RKO (cell line): Measurements from ENCODE around the gene NCKAP5.
"Not testable (repeated sequence)": the region's sequence is repeated elsewhere in the genome, so short reads cannot be mapped to it uniquely, and the experiment has no call there.

ENCODE experiments used
- DNase-seq: peaks from one replicate; pipeline ENCODE4 v3.0.0-alpha.2; 2016; ENCODE audit warnings: low spot score

The NCKAP5 gene

DNA sequence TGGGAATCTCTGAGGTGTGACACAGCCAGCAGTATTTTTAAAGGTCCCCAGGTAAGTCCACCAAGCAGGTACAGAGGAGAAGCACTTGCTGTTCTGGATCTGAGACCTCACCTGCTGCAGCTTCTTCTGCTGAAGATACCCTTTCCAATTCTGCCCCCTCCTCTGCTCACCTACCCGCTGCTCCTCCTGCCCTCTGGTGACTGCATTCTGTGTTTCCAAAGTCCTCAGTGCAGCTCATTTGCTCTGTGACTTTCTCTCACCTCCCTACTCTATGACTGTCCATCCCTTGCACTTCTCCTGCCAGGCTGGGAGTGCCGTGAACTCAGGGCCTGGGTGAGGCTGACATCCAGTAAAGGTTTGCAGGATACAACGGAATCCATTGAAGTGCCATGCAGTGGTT, 693.1 kb downstream of the NCKAP5 start:
- DNase-seq: no peak

DNA sequence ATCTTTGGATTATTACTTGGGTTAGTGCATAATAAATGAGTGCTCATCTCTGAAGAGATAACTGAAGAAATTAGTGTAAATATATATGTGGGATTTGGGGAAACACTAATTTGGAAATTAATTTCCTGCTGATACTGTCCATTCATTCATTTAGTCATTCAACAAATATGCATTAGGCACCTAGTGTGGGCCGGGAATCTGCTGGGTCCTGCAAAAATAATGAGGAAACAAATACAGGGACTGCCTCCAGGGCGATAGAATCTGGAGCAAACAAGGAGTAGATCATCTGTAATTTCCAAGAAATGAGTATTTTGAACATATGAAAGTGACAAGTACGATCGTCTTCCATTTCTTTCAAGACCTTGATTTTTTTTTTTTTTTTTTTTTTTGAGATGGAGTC, 694.5 kb downstream of the NCKAP5 start:
- no peak for DNase-seq

DNA sequence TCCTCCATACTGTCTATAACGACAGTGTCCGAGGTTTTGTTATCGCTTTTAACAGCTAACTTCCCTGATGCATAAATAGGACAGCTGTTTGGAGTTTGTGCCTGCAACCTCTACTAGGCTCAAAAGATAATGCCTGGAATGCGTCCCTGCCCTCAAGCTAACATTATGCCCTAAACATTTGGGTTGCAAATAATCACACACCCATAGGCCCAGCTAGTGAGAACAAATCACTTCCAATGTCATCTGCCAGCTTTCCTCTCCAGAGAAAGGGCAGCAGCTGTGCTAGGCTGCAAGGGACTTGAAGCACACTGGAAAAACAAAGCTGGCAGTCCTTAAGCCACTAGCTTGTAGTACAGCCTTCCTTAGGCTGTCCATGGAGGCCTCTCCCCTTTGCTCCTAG, 696.4 kb downstream of the NCKAP5 start:
- no peak for DNase-seq

DNA sequence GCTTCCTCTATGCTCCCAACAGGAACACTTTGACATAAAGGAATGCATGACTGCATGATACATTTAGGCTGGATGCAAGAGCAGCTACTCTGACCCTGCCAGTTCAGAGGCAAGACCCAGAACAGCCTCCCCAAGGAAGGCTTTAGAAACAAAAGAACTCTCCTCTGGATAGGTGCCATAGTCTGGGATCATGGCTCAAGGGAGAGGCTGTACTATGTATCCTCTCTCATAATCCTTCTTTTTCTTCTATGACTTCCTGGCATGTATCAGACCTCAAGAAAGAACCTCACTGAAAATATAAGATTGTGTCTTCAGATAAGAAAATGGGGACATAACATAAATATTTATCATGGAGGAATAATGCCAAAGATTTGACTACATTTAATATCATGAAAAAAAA, 704.3 kb downstream of the NCKAP5 start:
- DNase-seq: no peak

DNA sequence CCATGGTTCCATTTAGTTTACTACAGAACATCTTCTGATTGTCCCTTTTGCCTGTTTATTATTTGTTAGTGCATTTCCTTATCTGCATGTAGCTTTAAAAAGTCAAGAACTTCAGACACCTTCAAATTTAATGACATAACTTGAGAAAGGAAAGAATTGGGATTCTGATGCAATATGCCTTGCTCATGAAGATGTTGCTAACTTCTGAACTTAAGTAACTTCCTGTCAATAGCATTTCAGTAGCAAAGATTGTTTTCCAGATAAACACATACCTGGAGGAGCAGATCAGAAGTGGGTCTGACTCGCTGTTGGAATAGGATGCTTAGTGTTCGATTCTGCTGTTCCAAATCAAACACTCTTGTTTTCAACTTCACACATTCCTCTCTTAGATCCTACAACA, 708.0 kb downstream of the NCKAP5 start:
- DNase-seq: no peak

DNA sequence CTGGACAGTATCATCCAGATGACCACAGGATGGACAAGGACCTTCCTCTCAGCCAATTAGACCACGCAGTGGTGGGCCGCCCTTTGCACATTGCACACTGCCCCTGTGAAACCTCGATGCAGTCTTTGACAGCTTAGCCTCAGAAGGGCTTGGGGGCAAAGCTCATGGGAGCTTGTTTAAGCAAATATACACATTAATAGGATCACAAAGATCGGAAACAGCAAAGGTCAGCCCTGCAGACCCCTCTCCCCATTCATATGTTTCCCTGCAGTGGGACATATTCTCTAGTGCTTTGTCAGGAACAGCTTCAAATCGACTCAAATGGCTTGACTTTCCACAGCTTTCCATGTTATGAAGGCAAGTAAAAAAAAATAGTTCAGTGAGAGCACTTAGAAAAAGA, 708.7 kb downstream of the NCKAP5 start:
- DNase-seq: no peak

DNA sequence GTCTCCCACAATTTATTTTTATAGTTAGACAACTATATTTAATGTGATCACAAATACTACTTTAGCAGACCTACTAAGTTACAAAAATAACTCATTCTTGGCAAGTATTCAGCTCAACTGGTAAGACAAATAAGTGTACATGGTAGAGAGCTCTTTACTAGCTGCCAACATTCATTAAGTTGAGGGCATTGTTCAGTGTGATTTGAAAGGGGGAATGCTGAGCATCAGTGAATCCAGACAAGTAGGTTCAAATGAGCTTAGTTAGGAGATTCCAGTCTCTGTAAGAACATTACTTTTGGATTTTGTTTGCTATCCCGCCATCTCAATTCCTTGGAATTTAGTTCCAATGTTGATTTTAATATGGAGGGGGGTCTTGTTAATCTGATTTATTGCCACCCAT, 710.9 kb downstream of the NCKAP5 start:
- DNase-seq: no peak

DNA sequence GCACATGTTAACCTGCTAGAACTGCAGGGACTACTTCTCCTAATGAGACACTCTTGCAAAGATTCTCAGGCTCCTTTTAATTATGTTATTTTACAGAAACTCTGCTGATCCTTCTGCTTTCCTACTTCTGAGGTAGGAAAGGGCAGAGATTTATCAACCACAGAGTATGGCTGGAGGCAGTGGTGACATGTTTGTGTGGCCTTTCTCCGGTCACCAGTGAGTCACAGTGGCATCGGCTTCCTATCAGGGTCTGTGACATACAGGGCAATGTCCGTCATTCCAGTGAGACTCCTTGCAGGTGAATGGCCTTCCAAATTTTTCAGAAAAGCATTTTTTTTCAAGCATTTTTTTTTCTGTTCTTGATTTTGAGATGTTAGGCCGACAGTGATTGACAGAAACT, 717.6 kb downstream of the NCKAP5 start:
- no peak for DNase-seq

DNA sequence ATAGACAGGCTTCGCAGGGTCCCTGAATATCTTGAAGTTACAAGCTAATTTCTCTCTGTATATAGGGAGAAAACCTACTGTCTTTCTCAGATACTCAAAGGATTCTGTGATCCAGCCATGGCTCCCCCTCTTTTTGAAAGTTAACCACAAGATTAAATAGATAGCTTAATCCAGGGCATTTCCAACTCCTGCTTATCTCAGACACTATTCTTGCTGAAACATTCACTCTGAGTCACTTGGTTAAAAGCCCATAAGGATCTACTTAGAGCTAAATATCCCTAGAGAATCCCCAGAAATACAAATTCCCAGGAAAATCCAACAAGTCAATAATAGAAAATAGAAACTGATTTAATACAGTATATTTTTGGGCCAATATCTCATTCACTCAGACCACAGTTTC, 719.1 kb downstream of the NCKAP5 start:
- DNase-seq: no peak

DNA sequence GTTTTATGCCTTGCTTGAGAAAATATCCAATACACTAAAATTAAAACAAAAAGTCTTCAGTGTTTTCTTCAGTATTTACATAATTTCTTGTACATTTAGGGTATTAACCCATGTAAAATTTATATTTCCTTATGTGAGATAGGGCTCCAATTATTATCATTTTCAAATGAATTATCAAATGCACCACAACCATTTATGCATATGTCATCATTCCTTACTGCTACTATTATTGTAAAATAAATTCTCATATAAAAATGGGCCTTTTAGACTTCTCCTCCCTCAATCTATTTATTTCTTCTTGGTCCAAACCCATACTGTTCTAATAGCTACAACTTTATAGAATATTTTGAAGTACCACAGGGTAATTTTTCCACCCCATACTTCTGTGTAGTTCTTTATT, 722.9 kb downstream of the NCKAP5 start:
- no peak for DNase-seq

DNA sequence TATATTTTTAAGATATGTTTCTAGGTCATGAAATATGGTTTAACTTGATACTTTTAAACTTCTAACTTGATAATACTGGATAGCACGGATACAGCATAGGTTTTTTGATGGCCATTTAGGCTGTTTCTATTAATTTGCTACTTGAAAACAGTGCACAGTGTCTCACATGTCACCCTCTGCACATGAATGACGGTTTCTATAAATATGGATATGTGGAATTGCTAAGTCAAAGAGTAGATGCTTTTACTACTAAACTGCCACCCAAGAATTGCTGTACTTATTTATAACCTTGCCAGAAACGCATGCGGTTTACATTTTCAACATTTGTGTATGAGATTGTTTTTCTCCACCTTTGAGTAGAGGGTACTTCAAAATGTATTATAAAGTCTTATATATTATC, 723.7 kb downstream of the NCKAP5 start:
- DNase-seq: no peak

DNA sequence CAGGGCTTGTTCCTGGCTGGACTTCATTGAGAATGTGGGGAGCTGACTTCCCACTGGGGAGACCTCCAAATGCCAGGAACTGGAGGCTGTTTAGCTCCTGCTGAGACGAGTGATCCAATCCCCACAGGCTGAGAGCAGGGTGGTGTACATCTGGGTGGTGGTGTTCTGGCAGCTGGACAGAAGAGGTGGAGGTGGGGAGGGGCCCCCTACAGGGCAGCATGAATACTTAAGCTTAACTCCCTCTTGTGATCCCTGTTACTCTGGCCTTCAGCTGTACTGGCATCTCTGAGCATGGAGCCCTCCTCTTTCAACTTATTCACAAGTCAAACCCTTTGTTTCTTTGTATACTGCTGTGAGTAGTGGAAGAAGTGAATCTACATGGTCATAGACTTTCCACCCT, 730.5 kb downstream of the NCKAP5 start:
- no peak for DNase-seq

DNA sequence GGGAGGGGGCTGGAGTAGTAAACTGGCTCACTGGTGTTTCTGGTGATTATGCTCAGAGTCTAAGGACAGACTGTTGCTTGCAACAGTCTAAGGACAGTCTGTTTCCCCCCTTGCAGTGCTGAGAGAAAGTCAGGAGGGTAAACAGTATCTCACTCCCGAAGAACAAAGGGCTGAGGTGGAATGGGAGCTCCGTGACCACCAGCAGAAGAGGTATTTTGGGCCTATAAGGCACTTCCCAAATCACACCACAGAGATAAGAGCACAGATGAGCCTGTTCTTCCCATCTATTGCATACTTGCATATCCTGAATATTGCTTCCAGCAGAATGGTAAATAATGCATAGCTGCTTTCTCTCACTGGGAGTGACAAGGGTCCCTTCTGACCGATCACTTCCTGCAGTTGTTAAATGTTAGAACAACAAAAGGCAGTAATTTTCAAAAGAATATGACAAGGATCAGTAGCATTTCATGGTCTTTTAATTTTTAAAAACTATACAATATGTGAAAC, 737.9 kb downstream of the NCKAP5 start:
- no peak for DNase-seq

DNA sequence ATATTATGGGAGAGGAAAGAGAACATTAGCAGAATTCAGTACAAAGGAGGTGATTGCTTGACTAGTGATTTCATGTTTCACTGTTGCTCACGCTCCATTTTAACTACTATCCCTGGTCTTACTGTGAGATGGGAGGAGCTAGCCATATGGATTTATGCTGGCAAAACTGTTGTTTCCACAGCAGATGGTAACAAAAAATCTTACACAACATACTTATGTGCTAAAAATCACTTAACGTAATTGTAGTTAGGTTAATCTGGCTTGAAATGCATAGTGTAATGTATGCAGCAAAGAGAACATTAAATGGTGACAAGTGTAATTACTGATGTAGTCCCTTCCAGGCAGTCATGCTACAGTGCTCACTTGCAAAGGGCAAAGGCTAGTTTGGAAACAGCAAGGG, 742.7 kb downstream of the NCKAP5 start:
- no peak for DNase-seq

DNA sequence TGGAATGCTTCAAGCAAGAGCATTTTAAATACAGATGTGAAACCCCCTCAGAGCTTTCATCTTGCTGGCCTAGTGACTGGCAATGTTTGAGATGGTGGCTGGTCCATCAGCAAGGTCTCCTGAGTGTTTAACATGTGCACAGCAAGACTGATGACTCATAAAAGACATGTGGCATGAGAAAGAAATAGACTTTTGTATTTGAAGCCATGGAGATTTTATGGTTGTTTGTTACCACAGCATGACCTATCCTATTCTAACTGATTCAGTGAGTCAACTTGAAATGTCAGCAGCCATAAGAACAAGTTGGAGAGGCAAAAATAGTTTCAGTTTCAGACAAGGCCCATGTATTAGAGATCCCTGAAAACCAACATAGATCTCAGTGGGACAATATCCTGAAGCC, 743.5 kb downstream of the NCKAP5 start:
- peak; percentile 3 for DNase-seq

DNA sequence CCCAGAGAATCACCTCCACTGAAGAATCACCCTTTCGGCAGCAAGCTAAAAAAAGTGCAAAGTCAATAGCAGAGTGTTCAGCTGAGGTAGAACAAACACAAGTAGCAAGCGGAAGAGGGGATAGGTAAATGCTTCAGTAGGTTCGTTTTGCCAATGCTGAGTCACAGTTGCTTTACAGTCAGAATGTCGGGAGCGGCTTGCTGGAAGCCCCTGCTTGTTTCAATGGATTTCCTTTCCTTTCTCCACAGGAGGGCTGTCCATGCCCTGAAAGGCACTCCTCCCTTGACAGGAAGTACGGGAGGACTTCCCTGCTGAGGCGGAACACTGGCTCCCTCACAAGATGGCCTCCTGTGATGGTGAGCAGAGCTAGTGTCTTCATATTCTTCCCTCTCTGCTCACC, 752.0 kb downstream of the NCKAP5 start:
- no peak for DNase-seq

DNA sequence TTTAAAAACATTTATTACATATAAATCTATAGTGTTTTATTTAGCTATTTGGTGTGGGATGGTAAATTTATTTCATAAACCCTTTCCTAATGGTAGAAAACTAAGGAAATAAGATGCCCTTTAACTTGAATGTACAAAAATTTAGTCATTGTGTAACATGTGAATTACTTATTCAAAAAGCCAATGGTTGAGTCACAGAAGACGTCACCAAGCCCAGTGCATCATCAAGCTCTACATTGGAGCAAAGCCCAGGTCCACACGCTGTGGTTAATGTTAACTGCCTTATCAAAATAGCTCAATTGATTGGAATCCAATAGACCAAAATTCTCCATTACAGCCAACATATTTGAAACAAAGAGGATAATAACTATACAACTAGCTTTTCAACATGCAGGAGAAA, 752.7 kb downstream of the NCKAP5 start:
- DNase-seq: peak; percentile 5

DNA sequence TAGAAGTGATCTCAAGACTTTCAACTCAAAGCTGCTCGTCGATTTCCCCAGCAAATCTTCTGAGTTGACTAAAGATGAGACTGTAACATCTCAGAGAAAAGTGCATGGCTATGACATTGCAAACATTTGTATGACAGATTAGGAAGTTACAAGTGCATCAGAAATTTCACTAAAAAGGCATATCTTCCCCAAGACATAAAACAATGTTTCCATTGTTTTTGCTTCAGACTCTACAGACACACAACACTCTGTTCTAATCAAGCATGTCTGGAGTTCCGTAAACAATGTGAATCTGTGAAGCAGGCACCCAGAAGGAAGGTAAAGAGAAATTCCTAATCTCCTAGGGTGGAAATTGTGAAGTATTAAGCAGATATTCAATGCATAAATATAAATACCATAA, 753.6 kb downstream of the NCKAP5 start:
- no peak for DNase-seq

DNA sequence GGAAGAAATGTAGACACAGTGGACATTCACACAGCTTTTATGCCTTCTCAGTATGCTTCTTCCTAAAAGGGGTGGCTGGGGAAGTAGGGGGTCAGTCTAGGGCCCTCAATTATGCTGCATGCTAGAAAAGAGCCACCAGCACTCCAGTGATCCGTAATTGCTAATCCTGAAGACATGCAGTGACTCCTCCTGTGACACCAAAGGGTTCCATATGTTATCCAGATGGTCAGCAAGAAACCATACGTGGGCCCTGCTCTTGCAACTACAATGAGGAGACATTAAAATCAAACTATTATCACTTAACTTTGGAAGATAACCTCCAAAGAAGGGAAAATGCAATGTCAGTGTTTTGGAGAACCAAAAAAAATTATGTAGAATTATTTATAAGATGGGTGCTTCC, 754.8 kb downstream of the NCKAP5 start:
- no peak for DNase-seq

DNA sequence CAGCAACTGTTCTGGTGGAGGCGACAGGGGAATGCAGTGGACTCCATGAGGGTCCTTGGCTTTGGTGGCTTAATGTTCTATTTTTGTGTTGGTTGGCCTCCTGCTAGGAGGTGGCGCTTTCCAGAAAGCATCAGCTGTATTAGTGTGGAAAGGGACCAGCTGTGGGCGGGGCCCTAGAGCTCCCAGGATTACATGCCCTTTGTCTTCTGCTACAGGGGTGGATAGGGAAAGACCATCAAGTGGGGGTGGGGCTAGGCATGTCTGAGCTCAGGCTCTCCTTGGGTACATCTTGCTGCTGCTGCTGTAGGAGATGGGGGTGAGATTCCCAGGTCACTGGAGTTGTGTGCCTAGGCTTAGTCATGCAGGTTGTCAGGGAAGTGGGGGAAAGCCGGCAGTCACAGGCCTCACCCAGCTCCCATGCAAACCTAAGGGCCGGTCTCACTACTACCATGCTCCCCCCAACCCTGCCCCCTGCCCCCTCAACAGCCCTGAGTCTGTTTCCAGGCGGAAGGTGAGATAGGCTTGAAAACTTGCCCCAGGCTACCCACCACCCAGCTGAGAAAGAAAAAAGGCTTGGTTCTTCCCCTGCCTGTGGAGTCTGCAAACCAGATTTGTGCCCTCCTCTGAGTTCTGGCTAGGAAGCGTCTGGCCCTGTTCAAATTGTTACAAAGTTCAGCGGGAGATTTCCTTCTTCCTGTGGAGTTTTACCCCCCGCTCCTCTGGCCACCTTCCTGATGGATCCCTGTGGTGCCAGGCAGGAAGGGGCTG, 756.9 kb downstream of the NCKAP5 start:
- no peak for DNase-seq

DNA sequence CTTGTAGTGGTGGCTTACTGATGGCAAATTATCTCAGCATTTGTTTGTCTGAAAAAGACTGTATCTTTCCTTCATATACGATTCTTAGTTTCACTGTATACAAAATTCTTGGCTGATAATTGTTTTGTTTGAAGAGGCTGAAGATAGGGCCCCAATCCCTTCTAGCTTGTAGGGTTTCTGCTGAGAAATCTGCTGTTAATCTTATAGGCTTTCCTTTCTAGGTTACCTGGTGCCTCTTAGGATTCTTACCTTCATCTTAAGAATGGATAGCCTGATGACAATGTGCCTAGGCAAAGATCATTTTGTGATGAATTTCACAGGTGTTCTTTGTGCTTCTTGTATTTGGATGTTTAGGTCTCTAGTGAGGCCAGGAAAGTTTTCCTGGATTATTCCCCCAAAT, 758.3 kb downstream of the NCKAP5 start:
- DNase-seq: not testable (repeated sequence)

DNA sequence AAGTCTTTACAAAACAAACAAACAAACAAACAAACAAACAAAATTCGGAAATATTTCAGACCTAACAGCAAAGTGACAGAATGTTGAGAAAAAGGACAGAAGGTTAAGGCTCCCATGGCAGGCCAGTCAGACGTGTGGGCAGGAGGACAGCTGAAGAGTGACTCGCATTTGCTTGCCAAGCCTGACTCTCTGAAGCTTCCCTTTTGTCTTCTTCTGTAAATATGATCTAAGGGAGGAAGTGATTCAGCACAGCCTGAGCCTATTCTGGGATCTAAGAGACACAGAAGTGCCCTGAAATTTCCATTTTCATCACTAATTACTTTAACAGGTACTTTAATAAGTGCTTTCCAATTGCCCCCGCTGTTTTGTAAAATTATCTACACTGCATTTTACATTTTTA, 764.2 kb downstream of the NCKAP5 start:
- peak; percentile 28 for DNase-seq

DNA sequence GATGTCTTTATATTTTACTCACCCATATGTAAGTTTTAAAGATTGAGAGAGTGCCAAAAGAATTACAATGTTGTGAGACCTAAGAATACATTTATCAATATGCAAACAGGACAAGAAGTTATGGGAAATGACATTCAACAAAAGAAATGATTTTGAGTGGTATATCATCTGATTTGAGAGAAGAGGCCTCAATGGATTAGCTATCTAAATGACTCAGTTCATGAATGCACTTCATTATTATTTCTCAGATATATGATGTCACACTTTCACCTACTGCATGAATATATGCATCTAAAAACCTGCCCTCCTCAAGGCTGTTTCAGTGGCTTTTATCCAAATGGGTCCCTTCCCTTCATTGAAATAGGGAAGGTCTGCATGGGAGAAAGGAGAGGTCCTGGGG, 769.9 kb downstream of the NCKAP5 start:
- DNase-seq: no peak

DNA sequence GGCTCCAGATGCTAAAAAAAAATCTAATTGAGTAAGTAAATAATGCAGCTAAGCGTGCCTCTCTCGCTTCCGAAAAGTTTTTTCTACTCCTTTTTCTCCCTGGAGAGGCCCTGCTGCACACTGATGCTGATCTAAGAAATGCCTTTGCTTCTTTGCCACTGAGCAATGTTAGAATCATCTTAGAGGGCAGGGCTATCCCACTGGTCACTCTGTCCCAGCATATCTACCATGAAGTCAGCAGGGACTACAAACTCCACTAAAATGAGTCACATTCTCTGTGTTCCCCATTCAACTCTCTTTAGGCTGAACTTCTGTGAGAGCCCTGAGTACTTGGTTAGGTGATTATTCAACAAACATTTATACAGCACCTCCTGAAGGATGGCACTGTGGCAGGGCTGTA, 770.7 kb downstream of the NCKAP5 start:
- DNase-seq: peak; percentile 21
